Activated CD4-positive, alpha-beta T cell treated with anti-CD3 and anti-CD28 coated beads for 36 hours (primary cell): ENCODE data around the gene HACD2. TPM values are rescaled to one million over a fixed set of nuclear protein-coding genes. Genes with fewer than 3 reads are reported as not detected.

Experiments
- ATAC-seq: fragments of 200-7000 bp; cut with Tn5 transposase; one replicate; pipeline ENCODE4 v1.10.0; 2021; ENCODE audit warnings: mild to moderate bottlenecking, moderate library complexity
- CTCF ChIA-PET: fragments of 350-600 bp; sonication (Branson Sonifier 250); formaldehyde crosslinking; loops from one replicate; lab custom pipeline; 2021; ENCODE audit warnings: antibody characterized with exemption; lab: Charles Lee
- POLR2A ChIA-PET: fragments of 350-600 bp; sonication (Branson Sonifier 250); formaldehyde crosslinking; loops from one replicate; lab custom pipeline; 2021; ENCODE audit warnings: antibody characterized with exemption, inconsistent platforms; lab: Charles Lee
- DNase-seq: peaks from one replicate; pipeline ENCODE4 v3.0.0-alpha.2; 2020
- H3K27ac Mint-ChIP-seq: one replicate; pipeline ENCODE4 v1.8.0; 2021; ENCODE audit warnings: mixed read lengths
- H3K27me3 Mint-ChIP-seq: one replicate; pipeline ENCODE4 v1.8.0; 2021; ENCODE audit warnings: mixed read lengths
- H3K36me3 Mint-ChIP-seq: one replicate; pipeline ENCODE4 v1.8.0; 2021; ENCODE audit warnings: low read depth, mixed read lengths
- H3K4me1 Mint-ChIP-seq: one replicate; pipeline ENCODE4 v1.8.0; 2021; ENCODE audit warnings: mixed read lengths
- H3K4me3 Mint-ChIP-seq: one replicate; pipeline ENCODE4 v1.8.0; 2021; ENCODE audit warnings: mild to moderate bottlenecking, moderate library complexity, mixed read lengths
- H3K9me3 Mint-ChIP-seq: one replicate; pipeline ENCODE4 v1.8.0; 2021; ENCODE audit warnings: low read depth, mixed read lengths
- intact Hi-C, 2 experiments: fragments of 100-400 bp; cut with DNase I in 1 of 2; cut with micrococcal nuclease in 1 of 2; formaldehyde crosslinking; loops; one replicate each; pipeline versions ENCODE4 v1.14.2 to v1.15.1; 2022 to 2024; cut with DNase I, micrococcal nuclease
- total RNA-seq, 2 experiments: library from RNA; stranded (reverse); gene quantifications; one replicate each; pipeline ENCODE4 v1.2.3, GENCODE V29; 2021

Gene HACD2
- total RNA-seq, 2 experiments from 2014 or later: 22.1 to 27.7 TPM

GRCh38 chr3:123481071-123481470 is 103.8 kb downstream of the HACD2 start:
- intact Hi-C loops: no loop called here
- Mint-ChIP-seq H3K9me3 (no peaks in the 10 kb centered on the region), H3K36me3 (no peaks in the 10 kb centered on the region), H3K4me3 (no peak overlapping the region), H3K4me1 (no peaks in the 10 kb centered on the region), H3K27ac (no peak overlapping the region), H3K27me3 (peaks cover 5% of the 10 kb centered on the region)
- ChIA-PET CTCF (interaction anchor here (1.1 kb wide), 1 partner anchor 121 kb away, joined by 3 read pairs; no protein-coding TSS in a partner anchor), POLR2A (no interaction called here)
- ATAC-seq (no peak), DNase-seq (no peak)

GRCh38 chr3:123480428-123480827 is 104.4 kb downstream of the HACD2 start:
- Mint-ChIP-seq H3K27me3 (peaks cover 5% of the 10 kb centered on the region), H3K9me3 (no peaks in the 10 kb centered on the region), H3K4me1 (no peaks in the 10 kb centered on the region), H3K36me3 (no peaks in the 10 kb centered on the region), H3K4me3 (no peak overlapping the region), H3K27ac (no peak overlapping the region)
- intact Hi-C loops: no loop called here
- no peak for DNase-seq
- no peak for ATAC-seq
- CTCF ChIA-PET: no interaction called here
- POLR2A ChIA-PET: no interaction called here

GRCh38 chr3:123479891-123480290 is 105.0 kb downstream of the HACD2 start:
- Mint-ChIP-seq H3K27ac (no peak overlapping the region), H3K4me3 (no peak overlapping the region), H3K27me3 (peaks cover 8% of the 10 kb centered on the region), H3K4me1 (no peaks in the 10 kb centered on the region), H3K36me3 (no peaks in the 10 kb centered on the region), H3K9me3 (no peaks in the 10 kb centered on the region)
- ATAC-seq: no peak
- intact Hi-C loops: no loop called here
- CTCF ChIA-PET: interaction anchor here (0.6 kb wide), 1 partner anchor 135 kb away, joined by 3 read pairs; no protein-coding TSS in a partner anchor
- DNase-seq: no peak
- POLR2A ChIA-PET: no interaction called here

- Mint-ChIP-seq H3K27ac (no peak overlapping the region), H3K4me3 (no peak overlapping the region), H3K9me3 (no peaks in the 10 kb centered on the region), H3K36me3 (no peaks in the 10 kb centered on the region), H3K4me1 (no peaks in the 10 kb centered on the region), H3K27me3 (peaks cover 8% of the 10 kb centered on the region)
- DNase-seq: no peak
- intact Hi-C loops: no loop called here
- ChIA-PET CTCF (no interaction called here), POLR2A (no interaction called here)
- no peak for ATAC-seq
Measured at GRCh38 chr3:123478314-123478713, 106.5 kb downstream of the HACD2 start.

- DNase-seq (no peak), ATAC-seq (no peak)
- Mint-ChIP-seq H3K4me3 (no peak overlapping the region), H3K27me3 (peaks cover 8% of the 10 kb centered on the region), H3K9me3 (no peaks in the 10 kb centered on the region), H3K4me1 (no peaks in the 10 kb centered on the region), H3K36me3 (no peaks in the 10 kb centered on the region), H3K27ac (no peak overlapping the region)
- intact Hi-C loops: no loop called here
- ChIA-PET POLR2A (no interaction called here), CTCF (interaction anchor here (0.7 to 0.9 kb wide), 2 partner anchors 12 to 29 kb away, joined by 3 read pairs; no protein-coding TSS in a partner anchor)
Measured at GRCh38 chr3:123476967-123477750, 107.7 kb downstream of the HACD2 start.

- no peak overlapping the region for H3K27ac Mint-ChIP-seq
- POLR2A ChIA-PET: no interaction called here
- no peaks in the 10 kb centered on the region for H3K36me3 Mint-ChIP-seq
- peaks cover 7% of the 10 kb centered on the region for H3K27me3 Mint-ChIP-seq
- H3K4me1 Mint-ChIP-seq: no peaks in the 10 kb centered on the region
- intact Hi-C loops: no loop called here
- no peaks in the 10 kb centered on the region for H3K9me3 Mint-ChIP-seq
- H3K4me3 Mint-ChIP-seq: no peak overlapping the region
- ATAC-seq (no peak), DNase-seq (no peak)
- CTCF ChIA-PET: interaction anchor here (1.0 to 1.3 kb wide), 2 partner anchors 83 to 146 kb away, joined by 3 to 4 read pairs; no protein-coding TSS in a partner anchor
Measured at GRCh38 chr3:123475786-123476185, 109.1 kb downstream of the HACD2 start.

- DNase-seq (no peak), ATAC-seq (no peak)
- POLR2A ChIA-PET: no interaction called here
- Mint-ChIP-seq H3K4me3 (no peak overlapping the region), H3K9me3 (no peaks in the 10 kb centered on the region), H3K27me3 (peaks cover 6% of the 10 kb centered on the region), H3K36me3 (no peaks in the 10 kb centered on the region), H3K4me1 (no peaks in the 10 kb centered on the region), H3K27ac (no peak overlapping the region)
- CTCF ChIA-PET: interaction anchor here (0.6 kb wide), 1 partner anchor 70 kb away, joined by 3 read pairs; no protein-coding TSS in a partner anchor
- intact Hi-C loops: no loop called here
Measured at GRCh38 chr3:123471106-123471505, 113.7 kb downstream of the HACD2 start.

- intact Hi-C loops: no loop called here
Measured at GRCh38 chr3:123469323-123469995, 115.4 kb downstream of the HACD2 start.

GRCh38 chr3:123467046-123467445 is 117.8 kb downstream of the HACD2 start:
- ATAC-seq: no peak
- Mint-ChIP-seq H3K36me3 (no peaks in the 10 kb centered on the region), H3K27me3 (peaks cover 12% of the 10 kb centered on the region), H3K4me1 (no peaks in the 10 kb centered on the region), H3K4me3 (no peak overlapping the region), H3K27ac (no peak overlapping the region), H3K9me3 (no peaks in the 10 kb centered on the region)
- no peak for DNase-seq
- CTCF ChIA-PET: interaction anchor here (1.2 kb wide), 1 partner anchor 20 kb away, joined by 4 read pairs; no protein-coding TSS in a partner anchor
- intact Hi-C loops: no loop called here
- POLR2A ChIA-PET: no interaction called here

More at GRCh38 chr3:123469323-123469995, 115.4 kb downstream of the HACD2 start:
- POLR2A ChIA-PET: no interaction called here
- H3K27me3 Mint-ChIP-seq: peaks cover 5% of the 10 kb centered on the region
- H3K9me3 Mint-ChIP-seq: no peaks in the 10 kb centered on the region
- no peaks in the 10 kb centered on the region for H3K4me1 Mint-ChIP-seq
- ATAC-seq (no peak), DNase-seq (no peak)
- CTCF ChIA-PET: interaction anchor here (0.6 kb wide), 1 partner anchor 12 kb away, joined by 5 read pairs; no protein-coding TSS in a partner anchor
- no peaks in the 10 kb centered on the region for H3K36me3 Mint-ChIP-seq
- H3K4me3 Mint-ChIP-seq: no peak overlapping the region
- no peak overlapping the region for H3K27ac Mint-ChIP-seq

- ChIA-PET POLR2A (no interaction called here), CTCF (interaction anchor here (0.7 kb wide), 1 partner anchor 234 kb away, joined by 3 read pairs; no protein-coding TSS in a partner anchor)
- Mint-ChIP-seq H3K27me3 (peaks cover 15% of the 10 kb centered on the region), H3K27ac (no peak overlapping the region), H3K4me1 (no peaks in the 10 kb centered on the region), H3K36me3 (no peaks in the 10 kb centered on the region), H3K4me3 (no peak overlapping the region), H3K9me3 (no peaks in the 10 kb centered on the region)
- DNase-seq: no peak
- intact Hi-C loops: no loop called here
- ATAC-seq: no peak
Measured at GRCh38 chr3:123464211-123464610, 120.6 kb downstream of the HACD2 start.

- no peaks in the 10 kb centered on the region for H3K4me1 Mint-ChIP-seq
- CTCF ChIA-PET: no interaction called here
Measured at GRCh38 chr3:123459862-123460261, 125.0 kb downstream of the HACD2 start.

More at GRCh38 chr3:123459862-123460261, 125.0 kb downstream of the HACD2 start:
- POLR2A ChIA-PET: no interaction called here
- Mint-ChIP-seq H3K27me3 (peaks cover 31% of the 10 kb centered on the region), H3K27ac (no peak overlapping the region), H3K36me3 (no peaks in the 10 kb centered on the region), H3K9me3 (no peaks in the 10 kb centered on the region), H3K4me3 (no peak overlapping the region)
- intact Hi-C loops: no loop called here
- no peak for DNase-seq
- ATAC-seq: no peak
